Activated naive CD4-positive, alpha-beta T cell treated with anti-CD3 and anti-CD28 coated beads, Interleukin-2, amount 10 ng/mL, durations not matched to agents 7 days and 5 days (primary cell): ENCODE results near the gene AFF3.

Experiments
- CTCF ChIA-PET: fragments of 350-600 bp; sonication (Branson Sonifier 250); formaldehyde crosslinking; loops from one replicate; lab custom pipeline; 2021; ENCODE audit warnings: antibody characterized with exemption; lab: Charles Lee
- DNase-seq: peaks from one replicate; pipeline ENCODE4 v3.0.0-alpha.2; 2020
- H3K27ac Mint-ChIP-seq: one replicate; pipeline ENCODE4 v1.8.0; 2021; ENCODE audit warnings: mild to moderate bottlenecking, moderate library complexity, mixed read lengths
- H3K27me3 Mint-ChIP-seq: one replicate; pipeline ENCODE4 v1.8.0; 2021; ENCODE audit warnings: mild to moderate bottlenecking, mixed read lengths
- H3K36me3 Mint-ChIP-seq: one replicate; pipeline ENCODE4 v1.8.0; 2021; ENCODE audit warnings: mixed read lengths
- H3K4me1 Mint-ChIP-seq: one replicate; pipeline ENCODE4 v1.8.0; 2021; ENCODE audit warnings: mixed read lengths
- H3K4me3 Mint-ChIP-seq: one replicate; pipeline ENCODE4 v1.8.0; 2021; ENCODE audit warnings: mild to moderate bottlenecking, moderate library complexity, mixed read lengths
- H3K9me3 Mint-ChIP-seq: one replicate; pipeline ENCODE4 v1.8.0; 2021; ENCODE audit warnings: mixed read lengths

The AFF3 gene

GRCh38 chr2:99725820-99726219 is 416.6 kb downstream of the AFF3 start:
- Mint-ChIP-seq H3K4me1 (no peaks in the 10 kb centered on the region), H3K4me3 (no peak overlapping the region), H3K9me3 (peaks cover 6% of the 10 kb centered on the region), H3K27ac (no peak overlapping the region), H3K27me3 (no peaks in the 10 kb centered on the region), H3K36me3 (no peaks in the 10 kb centered on the region)
- no peak for DNase-seq
- CTCF ChIA-PET: interaction anchor here (1.1 kb wide), 1 partner anchor 166 kb away, joined by 3 read pairs; no protein-coding TSS in a partner anchor

GRCh38 chr2:99722476-99722875 is 419.9 kb downstream of the AFF3 start:
- H3K4me1 Mint-ChIP-seq: no peaks in the 10 kb centered on the region

GRCh38 chr2:99719102-99719501 is 423.3 kb downstream of the AFF3 start:
- Mint-ChIP-seq H3K4me1 (no peaks in the 10 kb centered on the region), H3K4me3 (no peak overlapping the region), H3K27me3 (no peaks in the 10 kb centered on the region), H3K27ac (no peak overlapping the region), H3K36me3 (no peaks in the 10 kb centered on the region), H3K9me3 (peaks cover 6% of the 10 kb centered on the region)
- CTCF ChIA-PET: no interaction called here
- no peak for DNase-seq

More at GRCh38 chr2:99722476-99722875, 419.9 kb downstream of the AFF3 start:
- Mint-ChIP-seq H3K27ac (no peak overlapping the region), H3K4me3 (no peak overlapping the region), H3K27me3 (no peaks in the 10 kb centered on the region), H3K36me3 (no peaks in the 10 kb centered on the region), H3K9me3 (peaks cover 6% of the 10 kb centered on the region)
- DNase-seq: no peak
- CTCF ChIA-PET: no interaction called here

GRCh38 chr2:99715956-99716355 is 426.4 kb downstream of the AFF3 start:
- no peak for DNase-seq
- CTCF ChIA-PET: no interaction called here
- H3K27ac Mint-ChIP-seq: no peak overlapping the region
- H3K4me1 Mint-ChIP-seq: no peaks in the 10 kb centered on the region
- H3K27me3 Mint-ChIP-seq: peaks cover 2% of the 10 kb centered on the region
- no peaks in the 10 kb centered on the region for H3K36me3 Mint-ChIP-seq
- H3K9me3 Mint-ChIP-seq: no peaks in the 10 kb centered on the region
- H3K4me3 Mint-ChIP-seq: no peak overlapping the region

- H3K27ac Mint-ChIP-seq: no peak overlapping the region
- H3K4me1 Mint-ChIP-seq: no peaks in the 10 kb centered on the region
- no peaks in the 10 kb centered on the region for H3K9me3 Mint-ChIP-seq
- no peak overlapping the region for H3K4me3 Mint-ChIP-seq
- H3K27me3 Mint-ChIP-seq: peaks cover 4% of the 10 kb centered on the region
- no peaks in the 10 kb centered on the region for H3K36me3 Mint-ChIP-seq
- CTCF ChIA-PET: no interaction called here
- DNase-seq: no peak
Observed at GRCh38 chr2:99714349-99714748, 428.0 kb downstream of the AFF3 start.

GRCh38 chr2:99711144-99711543 is 431.2 kb downstream of the AFF3 start:
- CTCF ChIA-PET: no interaction called here
- no peaks in the 10 kb centered on the region for H3K36me3 Mint-ChIP-seq

GRCh38 chr2:99710721-99711120 is 431.7 kb downstream of the AFF3 start:
- H3K27ac Mint-ChIP-seq: no peak overlapping the region
- H3K9me3 Mint-ChIP-seq: no peaks in the 10 kb centered on the region
- CTCF ChIA-PET: no interaction called here
- no peak overlapping the region for H3K4me3 Mint-ChIP-seq
- DNase-seq: no peak
- H3K36me3 Mint-ChIP-seq: no peaks in the 10 kb centered on the region
- no peaks in the 10 kb centered on the region for H3K4me1 Mint-ChIP-seq
- peaks cover 4% of the 10 kb centered on the region for H3K27me3 Mint-ChIP-seq

More at GRCh38 chr2:99711144-99711543, 431.2 kb downstream of the AFF3 start:
- DNase-seq: no peak
- Mint-ChIP-seq H3K9me3 (no peaks in the 10 kb centered on the region), H3K4me3 (no peak overlapping the region), H3K4me1 (no peaks in the 10 kb centered on the region), H3K27ac (no peak overlapping the region), H3K27me3 (peaks cover 4% of the 10 kb centered on the region)

- no peak for DNase-seq
- H3K4me1 Mint-ChIP-seq: no peaks in the 10 kb centered on the region
- CTCF ChIA-PET: interaction anchor here (1.0 kb wide), 1 partner anchor 10 kb away, joined by 3 read pairs; no protein-coding TSS in a partner anchor
- no peaks in the 10 kb centered on the region for H3K36me3 Mint-ChIP-seq
- no peak overlapping the region for H3K27ac Mint-ChIP-seq
- H3K27me3 Mint-ChIP-seq: peaks cover 4% of the 10 kb centered on the region
- no peaks in the 10 kb centered on the region for H3K9me3 Mint-ChIP-seq
- H3K4me3 Mint-ChIP-seq: no peak overlapping the region
Observed at GRCh38 chr2:99709229-99709628, 433.2 kb downstream of the AFF3 start.

GRCh38 chr2:99708231-99708630 is 434.2 kb downstream of the AFF3 start:
- H3K4me1 Mint-ChIP-seq: no peaks in the 10 kb centered on the region
- peaks cover 4% of the 10 kb centered on the region for H3K27me3 Mint-ChIP-seq
- H3K27ac Mint-ChIP-seq: no peak overlapping the region
- H3K9me3 Mint-ChIP-seq: no peaks in the 10 kb centered on the region
- no peak overlapping the region for H3K4me3 Mint-ChIP-seq
- CTCF ChIA-PET: no interaction called here
- H3K36me3 Mint-ChIP-seq: no peaks in the 10 kb centered on the region
- no peak for DNase-seq

GRCh38 chr2:99707592-99707991 is 434.8 kb downstream of the AFF3 start:
- DNase-seq: no peak
- Mint-ChIP-seq H3K4me1 (no peaks in the 10 kb centered on the region), H3K4me3 (no peak overlapping the region), H3K27ac (no peak overlapping the region), H3K36me3 (no peaks in the 10 kb centered on the region), H3K27me3 (peaks cover 4% of the 10 kb centered on the region), H3K9me3 (no peaks in the 10 kb centered on the region)
- CTCF ChIA-PET: no interaction called here

GRCh38 chr2:99706735-99707134 is 435.7 kb downstream of the AFF3 start:
- H3K9me3 Mint-ChIP-seq: no peaks in the 10 kb centered on the region
- no peak overlapping the region for H3K27ac Mint-ChIP-seq

GRCh38 chr2:99701503-99701902 is 440.9 kb downstream of the AFF3 start:
- CTCF ChIA-PET: no interaction called here
- no peaks in the 10 kb centered on the region for H3K27me3 Mint-ChIP-seq
- H3K4me3 Mint-ChIP-seq: no peak overlapping the region
- H3K9me3 Mint-ChIP-seq: no peaks in the 10 kb centered on the region
- DNase-seq: no peak
- peaks cover 4% of the 10 kb centered on the region for H3K4me1 Mint-ChIP-seq
- no peaks in the 10 kb centered on the region for H3K36me3 Mint-ChIP-seq
- no peak overlapping the region for H3K27ac Mint-ChIP-seq

More at GRCh38 chr2:99706735-99707134, 435.7 kb downstream of the AFF3 start:
- peaks cover 4% of the 10 kb centered on the region for H3K27me3 Mint-ChIP-seq
- CTCF ChIA-PET: no interaction called here
- peaks cover under 1% of the 10 kb centered on the region for H3K4me1 Mint-ChIP-seq
- H3K4me3 Mint-ChIP-seq: no peak overlapping the region
- no peak for DNase-seq
- no peaks in the 10 kb centered on the region for H3K36me3 Mint-ChIP-seq

- Mint-ChIP-seq H3K36me3 (no peaks in the 10 kb centered on the region), H3K9me3 (no peaks in the 10 kb centered on the region), H3K27me3 (no peaks in the 10 kb centered on the region), H3K27ac (no peak overlapping the region), H3K4me1 (peaks cover 4% of the 10 kb centered on the region), H3K4me3 (no peak overlapping the region)
- CTCF ChIA-PET: no interaction called here
- DNase-seq: no peak
Observed at GRCh38 chr2:99700482-99701398, 441.6 kb downstream of the AFF3 start.

- H3K36me3 Mint-ChIP-seq: no peaks in the 10 kb centered on the region
- H3K4me3 Mint-ChIP-seq: no peak overlapping the region
- H3K4me1 Mint-ChIP-seq: peaks cover 4% of the 10 kb centered on the region
- CTCF ChIA-PET: interaction anchor here (0.9 kb wide), 1 partner anchor 11 kb away, joined by 3 read pairs; no protein-coding TSS in a partner anchor
- no peak overlapping the region for H3K27ac Mint-ChIP-seq
- no peaks in the 10 kb centered on the region for H3K27me3 Mint-ChIP-seq
- DNase-seq: no peak
- no peaks in the 10 kb centered on the region for H3K9me3 Mint-ChIP-seq
Observed at GRCh38 chr2:99698896-99699295, 443.5 kb downstream of the AFF3 start.
